ENCODE measurements around the gene SLC31A2. TPM values are rescaled to one million over a fixed set of nuclear protein-coding genes. Genes with fewer than 3 reads are reported as not detected.

SLC31A2 gene
- polyA plus RNA-seq, 1 of the 3 experiments (the other 2 are of a cell fraction), result 6.4 TPM

- TF ChIP-seq MAX (IDR thresholded peaks at IDR 0.05; ENCODE audit: low read depth) (no peak), ELF1 (IDR thresholded peaks at IDR 0.05) (no peak)
These were observed 2.8 kb downstream of the SLC31A2 start (continued) for GRCh38 chr9:113153599-113153998.

- no peak overlapping the region for H2AFZ ChIP-seq (ENCODE audit: low read depth)
- WGBS (ENCODE audit: low lambda C conversion rate), result 69% methylated on average over 5 of the region's 6 CpGs
- no peaks in the 10 kb centered on the region for H3K79me2 ChIP-seq (ENCODE audit: insufficient read depth)
- H3K9me3 ChIP-seq, result no peaks in the 10 kb centered on the region
- no peaks in the 10 kb centered on the region for H3K27me3 ChIP-seq (ENCODE audit: insufficient read depth)
- TF ChIP-seq MXI1 (IDR thresholded peaks at IDR 0.05; ENCODE audit: low read depth, low read length), result no peak
- no peak for TF ChIP-seq NFIC (IDR thresholded peaks at IDR 0.05; ENCODE audit: borderline replicate concordance)
- TF ChIP-seq RFX5 (IDR thresholded peaks at IDR 0.05; ENCODE audit: low read length), result no peak
- TF ChIP-seq EP300 (IDR thresholded peaks at IDR 0.05; ENCODE audit: borderline replicate concordance in 1 of 2, low read depth in 1 of 2, low read length in 1 of 2), result no peak
- TF ChIP-seq RCOR1 (IDR thresholded peaks at IDR 0.05; ENCODE audit: low read length), result no peak
- TF ChIP-seq JUND (IDR thresholded peaks at IDR 0.05), result no peak
- no peak for TF ChIP-seq FOSL2 (IDR thresholded peaks at IDR 0.05; ENCODE audit: borderline replicate concordance, low read depth)
- no peak for TF ChIP-seq RAD21 (IDR thresholded peaks at IDR 0.05; ENCODE audit: low read length)
- TF ChIP-seq ELF1 (IDR thresholded peaks at IDR 0.05), result no peak
- no peak overlapping the region for H3K4me2 ChIP-seq
- H3K36me3 ChIP-seq (replicated peaks in 1 of 2; ENCODE audit: control insufficient read depth in 1 of 2, insufficient read depth in 2 of 2, low read length in 1 of 2), result no peaks in the 10 kb centered on the region
- H4K20me1 ChIP-seq (ENCODE audit: insufficient read depth), result no peaks in the 10 kb centered on the region
- ChIA-PET POLR2A (no interaction called here), CTCF (interaction anchor here (1.5 kb wide), 1 partner anchor 13 kb away, joined by 5 read pairs; no protein-coding TSS in a partner anchor)
- no peak overlapping the region for H3K27ac ChIP-seq (ENCODE audit: low read depth in 2 of 2, low read length in 1 of 2)
- no peaks in the 10 kb centered on the region for H3F3A ChIP-seq (replicated peaks; ENCODE audit: insufficient read depth)
- no peak for DNase-seq
- no peak overlapping the region for H3K9ac ChIP-seq
- H3K4me1 ChIP-seq (ENCODE audit: control insufficient read depth in 1 of 2, insufficient read depth in 2 of 2, low read depth in 1 of 2, low read length in 1 of 2), result peaks cover 0 to 4% of the 10 kb centered on the region in 2 experiments; a peak in 1 of 4 replicates
- H3K9me2 ChIP-seq, result no peaks in the 10 kb centered on the region
- H3K4me3 ChIP-seq (ENCODE audit: low read depth in 2 of 2, low read length in 1 of 2), result no peak overlapping the region
These were observed 3.7 kb downstream of the SLC31A2 start for GRCh38 chr9:113154471-113154870.

- Histone ChIP-seq H3K9me3 (no peaks in the 10 kb centered on the region), H3K27ac (ENCODE audit: low read depth in 2 of 2, low read length in 1 of 2) (no peak overlapping the region), H3K9ac (no peak overlapping the region), H3K4me2 (no peak overlapping the region), H3K9me2 (no peaks in the 10 kb centered on the region), H3K4me1 (ENCODE audit: control insufficient read depth in 1 of 2, insufficient read depth in 2 of 2, low read depth in 1 of 2, low read length in 1 of 2) (peaks cover 0 to 4% of the 10 kb centered on the region in 2 experiments; a peak in 1 of 4 replicates), H3K36me3 (replicated peaks in 1 of 2; ENCODE audit: control insufficient read depth in 1 of 2, insufficient read depth in 2 of 2, low read length in 1 of 2) (peaks cover 0 to under 1% of the 10 kb centered on the region in 2 experiments), H3K79me2 (ENCODE audit: insufficient read depth) (no peaks in the 10 kb centered on the region), H3K4me3 (ENCODE audit: low read depth in 2 of 2, low read length in 1 of 2) (no peak overlapping the region), H4K20me1 (ENCODE audit: insufficient read depth) (no peaks in the 10 kb centered on the region), H3F3A (replicated peaks; ENCODE audit: insufficient read depth) (no peaks in the 10 kb centered on the region), H2AFZ (ENCODE audit: low read depth) (no peak overlapping the region), H3K27me3 (ENCODE audit: insufficient read depth) (no peaks in the 10 kb centered on the region)
- POLR2A ChIA-PET, result no interaction called here
- 82% methylated on average over 2 of the region's 2 CpGs for WGBS (ENCODE audit: low lambda C conversion rate)
- CTCF ChIA-PET, result interaction anchor here (2.1 kb wide), 1 partner anchor 42 kb away, joined by 7 read pairs; no protein-coding TSS in a partner anchor
- no peak for DNase-seq
- TF ChIP-seq USF2 (IDR thresholded peaks at IDR 0.05; ENCODE audit: borderline replicate concordance, low read depth, low read length) (no peak), ZBTB33 (IDR thresholded peaks at IDR 0.05; ENCODE audit: borderline replicate concordance, low read depth) (no peak), CTCF (IDR thresholded peaks at IDR 0.05) (no peak), MXI1 (IDR thresholded peaks at IDR 0.05; ENCODE audit: low read depth, low read length) (no peak), JUND (IDR thresholded peaks at IDR 0.05) (no peak), FOXM1 (IDR thresholded peaks at IDR 0.05; ENCODE audit: low read depth) (no peak), NRF1 (IDR thresholded peaks at IDR 0.05; ENCODE audit: low read depth, low read length) (no peak), NFIC (IDR thresholded peaks at IDR 0.05; ENCODE audit: borderline replicate concordance) (no peak), CHD2 (IDR thresholded peaks at IDR 0.05; ENCODE audit: low read length, partially characterized antibody) (no peak), TEAD4 (IDR thresholded peaks at IDR 0.05; ENCODE audit: borderline replicate concordance, insufficient read depth) (no peak)
These were observed 4.1 kb downstream of the SLC31A2 start for GRCh38 chr9:113154946-113155345.

All from SK-N-SH (cell line).